Kidney epithelial cell (primary cell): Measurements from ENCODE around the gene KIF1A. TPM values are rescaled to one million over a fixed set of nuclear protein-coding genes. Genes with fewer than 3 reads are reported as not detected.

ENCODE experiments used
- DNase-seq: peaks from one replicate; pipeline ENCODE4 v3.0.0-alpha.2; 2010; ENCODE audit warnings: low read depth
- H3K27me3 ChIP-seq: 2 replicates; pipeline ENCODE4 v1.6.0; 2011; ENCODE audit warnings: low read length; ENCODE audit not compliant: control insufficient read depth, insufficient read depth
- H3K36me3 ChIP-seq: 2 replicates; pipeline ENCODE4 v1.5.1; 2011; ENCODE audit warnings: low read length; ENCODE audit not compliant: control insufficient read depth, insufficient read depth
- H3K4me3 ChIP-seq: 2 replicates; pipeline ENCODE4 v1.5.1; 2011; ENCODE audit warnings: low read depth, mild to moderate bottlenecking, control low read depth, low read length
- total RNA-seq: library from RNA; depleted of rRNA; stranded (reverse); fragments of >200 nt; gene quantifications from 2 replicates; pipeline ENCODE4 v1.2.3, GENCODE V29; 2015
- TF ChIP-seq, protein P1 (sequence below): IDR thresholded peaks from 2 replicates; pipeline ENCODE4 v1.5.1; 2011; ENCODE audit warnings: mild to moderate bottlenecking, moderate library complexity, low read length, control low read depth, inconsistent platforms; ENCODE audit not compliant: insufficient read depth, poor library complexity, severe bottlenecking

Gene KIF1A
- total RNA-seq, 1 donor from 2014 or later, result 178 TPM

DNA sequence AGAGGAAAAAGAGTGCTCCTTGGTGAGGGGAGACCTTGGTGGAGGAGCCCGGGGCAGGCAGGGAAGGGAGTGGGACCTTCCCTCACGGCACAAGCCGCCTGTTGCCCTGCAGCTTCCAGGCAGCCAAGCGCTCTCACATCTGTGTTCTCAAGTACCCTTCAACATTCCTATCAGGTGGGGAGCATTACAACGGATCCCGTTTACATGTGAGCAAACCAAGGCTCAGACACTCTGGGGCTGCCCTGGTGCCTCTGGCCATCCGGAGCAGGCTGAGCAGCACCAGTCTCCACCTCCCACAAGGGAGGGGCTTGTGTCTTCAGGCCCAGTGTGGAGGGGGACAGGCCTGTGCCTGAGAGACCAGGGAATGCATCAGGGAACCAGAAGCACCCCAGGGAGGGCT lies 70.5 kb downstream of the KIF1A start:
- Histone ChIP-seq H3K36me3 (no peaks in the 10 kb centered on the region), H3K27me3 (peaks cover 2% of the 10 kb centered on the region), H3K4me3 (no peak overlapping the region)
- DNase-seq, result no peak
- TF ChIP-seq, protein P1, sequence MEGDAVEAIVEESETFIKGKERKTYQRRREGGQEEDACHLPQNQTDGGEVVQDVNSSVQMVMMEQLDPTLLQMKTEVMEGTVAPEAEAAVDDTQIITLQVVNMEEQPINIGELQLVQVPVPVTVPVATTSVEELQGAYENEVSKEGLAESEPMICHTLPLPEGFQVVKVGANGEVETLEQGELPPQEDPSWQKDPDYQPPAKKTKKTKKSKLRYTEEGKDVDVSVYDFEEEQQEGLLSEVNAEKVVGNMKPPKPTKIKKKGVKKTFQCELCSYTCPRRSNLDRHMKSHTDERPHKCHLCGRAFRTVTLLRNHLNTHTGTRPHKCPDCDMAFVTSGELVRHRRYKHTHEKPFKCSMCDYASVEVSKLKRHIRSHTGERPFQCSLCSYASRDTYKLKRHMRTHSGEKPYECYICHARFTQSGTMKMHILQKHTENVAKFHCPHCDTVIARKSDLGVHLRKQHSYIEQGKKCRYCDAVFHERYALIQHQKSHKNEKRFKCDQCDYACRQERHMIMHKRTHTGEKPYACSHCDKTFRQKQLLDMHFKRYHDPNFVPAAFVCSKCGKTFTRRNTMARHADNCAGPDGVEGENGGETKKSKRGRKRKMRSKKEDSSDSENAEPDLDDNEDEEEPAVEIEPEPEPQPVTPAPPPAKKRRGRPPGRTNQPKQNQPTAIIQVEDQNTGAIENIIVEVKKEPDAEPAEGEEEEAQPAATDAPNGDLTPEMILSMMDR, result no peak

DNA sequence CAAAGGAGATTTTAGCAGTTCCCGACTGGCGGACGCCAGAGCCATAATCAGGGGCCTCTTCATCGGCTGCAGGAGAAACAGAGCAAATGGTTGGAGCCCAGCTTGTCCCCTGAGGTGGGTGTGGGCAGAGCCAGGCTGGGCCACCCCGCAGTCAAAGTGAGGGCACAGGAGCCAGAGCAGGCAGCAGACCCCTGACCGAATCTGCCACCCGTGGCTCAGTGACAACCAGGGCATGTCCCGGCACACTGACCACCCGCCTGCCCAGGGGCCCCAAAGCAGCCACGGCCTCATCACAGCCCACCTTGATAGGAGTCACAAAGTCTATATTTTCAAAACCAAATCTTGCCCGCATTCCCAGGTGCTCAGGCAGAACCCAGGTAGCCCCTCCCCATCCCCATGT lies 72.8 kb downstream of the KIF1A start:
- TF ChIP-seq, protein P1, result no peak
- Histone ChIP-seq H3K27me3 (peaks cover 2% of the 10 kb centered on the region), H3K36me3 (no peaks in the 10 kb centered on the region), H3K4me3 (no peak overlapping the region)
- DNase-seq, result no peak

DNA sequence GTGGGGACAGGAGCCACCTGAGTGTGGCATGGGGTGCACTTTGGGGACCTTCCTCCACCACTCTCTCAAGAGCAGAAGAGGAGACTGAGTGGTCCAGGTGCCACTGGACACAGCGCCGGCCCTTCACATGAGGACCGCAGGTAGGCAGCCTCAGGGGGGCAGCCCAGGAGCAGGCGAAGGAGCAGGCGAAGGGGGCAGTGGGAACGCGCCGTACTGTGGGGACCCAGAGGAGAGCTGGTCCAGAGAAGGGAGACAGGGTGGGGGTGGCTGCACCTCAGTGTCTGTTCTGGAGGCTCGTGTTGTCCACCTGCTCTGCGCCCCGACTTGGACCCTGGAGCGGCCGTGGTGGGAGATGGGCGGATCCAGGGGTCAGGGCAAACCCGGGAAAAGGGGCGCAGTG lies 73.3 kb downstream of the KIF1A start:
- Histone ChIP-seq H3K4me3 (no peak overlapping the region), H3K27me3 (peaks cover 2% of the 10 kb centered on the region), H3K36me3 (no peaks in the 10 kb centered on the region)
- TF ChIP-seq, protein P1, result no peak
- DNase-seq, result no peak

DNA sequence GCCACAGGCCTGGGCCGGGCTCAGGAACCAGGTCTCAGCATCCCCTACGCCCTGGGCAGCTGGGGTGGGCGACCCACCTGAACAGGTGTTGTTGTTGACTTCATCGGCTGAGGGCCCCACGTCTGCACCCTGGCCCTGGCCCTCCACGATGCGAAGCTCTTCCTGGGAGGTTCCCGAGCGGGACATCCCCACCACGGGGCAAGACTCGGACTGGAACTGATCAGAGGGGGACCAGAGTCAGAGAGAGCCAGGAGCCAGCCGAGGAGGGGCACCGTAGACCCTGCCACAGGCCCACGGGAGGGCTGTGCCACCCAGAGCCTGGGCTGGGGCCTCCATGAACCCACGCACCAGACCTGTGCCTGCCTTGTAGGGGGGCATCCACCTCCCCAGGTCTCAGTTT lies 74.1 kb downstream of the KIF1A start:
- TF ChIP-seq, protein P1, result no peak
- no peak overlapping the region for H3K4me3 ChIP-seq
- peaks cover 2% of the 10 kb centered on the region for H3K27me3 ChIP-seq
- no peak for DNase-seq
- H3K36me3 ChIP-seq, result no peaks in the 10 kb centered on the region

DNA sequence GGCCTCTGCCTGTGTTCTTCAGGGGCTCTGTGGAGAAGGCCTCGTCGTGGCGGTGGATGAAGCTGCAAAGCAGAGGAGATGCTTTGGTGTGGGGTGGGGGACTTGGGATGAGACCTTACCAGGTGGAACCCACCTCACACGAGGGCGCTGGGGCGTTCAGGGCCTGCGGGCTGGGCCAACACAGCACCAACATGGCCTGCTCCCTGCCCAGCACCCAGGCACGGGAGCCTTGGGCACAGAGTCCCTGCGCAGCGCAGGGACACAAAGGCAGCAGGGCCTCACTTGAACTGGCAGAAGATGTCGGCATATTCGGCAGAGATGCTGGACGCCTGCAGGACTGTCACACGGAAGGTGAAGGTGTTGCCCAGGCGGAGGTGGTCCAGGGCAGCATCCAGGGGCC lies 74.6 kb downstream of the KIF1A start:
- TF ChIP-seq, protein P1, result no peak
- no peak for DNase-seq
- H3K27me3 ChIP-seq, result peaks cover 6% of the 10 kb centered on the region
- no peaks in the 10 kb centered on the region for H3K36me3 ChIP-seq
- H3K4me3 ChIP-seq, result no peak overlapping the region

DNA sequence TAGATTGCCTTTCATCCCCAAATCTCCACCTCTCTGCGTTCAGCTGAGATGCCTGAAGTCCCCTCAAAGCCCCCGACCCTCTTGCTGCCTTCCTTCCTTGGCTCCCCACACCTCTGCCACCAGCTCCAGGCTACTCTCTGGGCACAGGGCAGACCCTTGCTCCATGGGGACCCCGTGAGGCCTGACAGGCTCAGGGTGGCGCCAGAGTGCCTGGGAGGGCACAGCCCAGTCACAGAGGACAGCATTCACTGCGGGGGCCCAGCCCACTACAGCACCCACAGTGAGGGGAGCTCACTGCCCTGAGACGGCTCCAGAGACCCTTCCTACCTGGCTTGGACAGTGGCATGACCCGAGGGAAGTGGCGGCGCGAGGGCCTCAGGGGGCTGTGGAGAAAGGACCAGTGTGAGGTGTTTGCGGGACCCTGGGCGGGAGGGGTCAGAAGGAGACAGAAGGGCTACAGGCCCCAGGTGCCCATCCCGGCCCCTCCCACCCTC lies 77.4 kb downstream of the KIF1A start:
- TF ChIP-seq, protein P1, result no peak
- no peaks in the 10 kb centered on the region for H3K36me3 ChIP-seq
- no peak overlapping the region for H3K4me3 ChIP-seq
- no peak for DNase-seq
- peaks cover 4% of the 10 kb centered on the region for H3K27me3 ChIP-seq
